PC-3 (cell line): ENCODE data around the gene ROBO2. TPM values are rescaled to one million over a fixed set of nuclear protein-coding genes. Genes with fewer than 3 reads are reported as not detected.

ENCODE experiments used
- ATAC-seq: fragments of 200-7000 bp; cut with Tn5 transposase; 2 replicates; pipeline ENCODE4 v1.9.1; 2020; ENCODE audit warnings: mild to moderate bottlenecking, moderate library complexity
- BruUV-seq: library from RNA; stranded (reverse); fragments of 400-500 nt; replicated peaks from 2 replicates; lab custom pipeline; 2021; lab: Mats Ljungman, UMichigan
- CTCF ChIA-PET: fragments of 300-600 bp; sonication (Branson Sonifier 250); formaldehyde crosslinking; loops from one replicate; lab custom pipeline; 2022; ENCODE audit warnings: antibody characterized with exemption; lab: Charles Lee
- POLR2A ChIA-PET: fragments of 300-600 bp; sonication (Branson Sonifier 250); formaldehyde crosslinking; loops from one replicate; lab custom pipeline; 2022; ENCODE audit warnings: antibody characterized with exemption; ENCODE audit not compliant: unreplicated experiment; lab: Charles Lee
- DNase-seq: peaks from one replicate; pipeline ENCODE4 v3.0.0-alpha.2; 2015
- H2AFZ ChIP-seq: fragments of 300-600 bp; sonication (generic); 2 replicates; pipeline ENCODE4 v1.6.0; 2016; ENCODE audit warnings: antibody characterized with exemption, low read length
- H3F3A ChIP-seq: fragments of 300-600 bp; sonication (generic); one replicate; pipeline ENCODE4 v1.6.0; 2017; ENCODE audit warnings: antibody characterized with exemption, low read length, control low read depth, mild to moderate bottlenecking; ENCODE audit not compliant: unreplicated experiment
- H3K27ac ChIP-seq: fragments of 300-600 bp; sonication (generic); 2 replicates; pipeline ENCODE4 v1.5.1; 2016; ENCODE audit warnings: mild to moderate bottlenecking, low read length
- H3K27me3 ChIP-seq: fragments of 300-600 bp; sonication (generic); 2 replicates; pipeline ENCODE4 v1.6.1; 2016; ENCODE audit warnings: low read length, mixed read lengths
- H3K36me3 ChIP-seq: fragments of 300-600 bp; sonication (generic); 2 replicates; pipeline ENCODE4 v1.6.1; 2016; ENCODE audit warnings: low read depth, mixed run types, low read length, mixed read lengths
- H3K4me1 ChIP-seq: fragments of 300-600 bp; sonication (generic); 2 replicates; pipeline ENCODE4 v1.5.1; 2016; ENCODE audit warnings: low read length; ENCODE audit not compliant: insufficient read depth
- H3K4me2 ChIP-seq: fragments of 300-600 bp; sonication (generic); 2 replicates; pipeline ENCODE4 v1.6.0; 2016; ENCODE audit warnings: low read length
- H3K4me3 ChIP-seq: fragments of 300-600 bp; sonication (generic); 2 replicates; pipeline ENCODE4 v1.5.1; 2016; ENCODE audit warnings: mild to moderate bottlenecking, low read length, mixed read lengths
- H3K79me2 ChIP-seq: fragments of 300-600 bp; sonication (generic); 2 replicates; pipeline ENCODE4 v1.6.1; 2017; ENCODE audit warnings: low read length, mixed read lengths
- H3K9ac ChIP-seq: fragments of 300-600 bp; sonication (generic); 2 replicates; pipeline ENCODE4 v1.6.0; 2016; ENCODE audit warnings: mild to moderate bottlenecking, low read length
- H3K9me2 ChIP-seq: fragments of 300-600 bp; sonication (generic); replicated peaks from 2 replicates; pipeline ENCODE4 v1.6.1; 2016; ENCODE audit warnings: mixed run types, low read length, mixed read lengths
- H3K9me3 ChIP-seq: fragments of 300-600 bp; sonication (generic); 2 replicates; pipeline ENCODE4 v1.6.1; 2016; ENCODE audit warnings: low read length, mixed read lengths
- H4K20me1 ChIP-seq: fragments of 300-600 bp; sonication (generic); 2 replicates; pipeline ENCODE4 v1.6.1; 2016; ENCODE audit warnings: low read length, mixed read lengths
- CTCF ChIP-seq: fragments of 300-600 bp; sonication (generic); conservative IDR thresholded peaks from 2 replicates; pipeline ENCODE4 v1.5.1; 2017; ENCODE audit warnings: antibody characterized with exemption, low read depth, mild to moderate bottlenecking, low read length
- EZH2 ChIP-seq: fragments of 300-600 bp; sonication (generic); IDR thresholded peaks from one replicate; pipeline ENCODE4 v1.6.1; 2017; ENCODE audit warnings: antibody characterized with exemption, mild to moderate bottlenecking, low read length; ENCODE audit not compliant: unreplicated experiment
- EZH2phosphoT487 ChIP-seq: fragments of 300-600 bp; sonication (generic); IDR thresholded peaks from 2 replicates; pipeline ENCODE4 v1.6.1; 2018; ENCODE audit warnings: mild to moderate bottlenecking, antibody characterized with exemption, low read length, borderline replicate concordance
- intact Hi-C: fragments of 100-400 bp; cut with micrococcal nuclease; formaldehyde crosslinking; loops from 2 replicates; pipeline ENCODE4 v1.9.0; 2023
- total RNA-seq: library from RNA; depleted of rRNA; stranded (reverse); fragments of >200 nt; gene quantifications from 2 replicates; pipeline ENCODE4 v1.2.3, GENCODE V29; 2014

ROBO2 gene
- total RNA-seq, 1 experiment from 2014 or later = not detected

- peaks cover 21% of the 10 kb centered on the region for H3K9me3 ChIP-seq
- BruUV-seq = no TSS peak
These were observed 642.3 kb downstream of the ROBO2 start for GRCh38 chr3:77682162-77682561.

GRCh38 chr3:77684115-77684514 lies 644.2 kb downstream of the ROBO2 start:
- ATAC-seq (no peak), DNase-seq (no peak)
- H3K4me2 ChIP-seq = no peak overlapping the region
- TF ChIP-seq EZH2 = no peak
- no peak for TF ChIP-seq CTCF
- TF ChIP-seq EZH2phosphoT487 = no peak
- ChIA-PET POLR2A (no interaction called here), CTCF (interaction anchor here (0.6 kb wide), 1 partner anchor 95 kb away, joined by 3 read pairs; no protein-coding TSS in a partner anchor)
- H3K79me2 ChIP-seq = no peaks in the 10 kb centered on the region
- H3K9ac ChIP-seq = no peak overlapping the region
- H3K4me3 ChIP-seq = no peak overlapping the region
- no peaks in the 10 kb centered on the region for H3F3A ChIP-seq
- no peak overlapping the region for H3K27ac ChIP-seq
- no peaks in the 10 kb centered on the region for H3K4me1 ChIP-seq
- peaks cover 8% of the 10 kb centered on the region; the same call in 1 of the 2 replicates for H3K36me3 ChIP-seq
- H3K27me3 ChIP-seq = no peaks in the 10 kb centered on the region
- H3K9me2 ChIP-seq = no peaks in the 10 kb centered on the region
- BruUV-seq = no TSS peak
- H3K9me3 ChIP-seq = peaks cover 21% of the 10 kb centered on the region
- H4K20me1 ChIP-seq = no peaks in the 10 kb centered on the region
- intact Hi-C loops = no loop called here
- H2AFZ ChIP-seq = no peak overlapping the region

More at GRCh38 chr3:77682162-77682561, 642.3 kb downstream of the ROBO2 start:
- Histone ChIP-seq H3K27ac (no peak overlapping the region), H3K79me2 (no peaks in the 10 kb centered on the region), H3K4me1 (no peaks in the 10 kb centered on the region), H3K4me3 (no peak overlapping the region), H2AFZ (no peak overlapping the region), H4K20me1 (no peaks in the 10 kb centered on the region), H3K9me2 (no peaks in the 10 kb centered on the region), H3K36me3 (peaks cover 8% of the 10 kb centered on the region; the same call in 1 of the 2 replicates), H3K27me3 (no peaks in the 10 kb centered on the region), H3F3A (no peaks in the 10 kb centered on the region), H3K4me2 (no peak overlapping the region), H3K9ac (no peak overlapping the region)
- ChIA-PET POLR2A (no interaction called here), CTCF (no interaction called here)
- ATAC-seq = no peak
- intact Hi-C loops = no loop called here
- no peak for DNase-seq
- no peak for TF ChIP-seq EZH2phosphoT487
- no peak for TF ChIP-seq EZH2
- TF ChIP-seq CTCF = no peak

- TF ChIP-seq CTCF (no peak), EZH2phosphoT487 (no peak), EZH2 (no peak)
- no peak for ATAC-seq
- intact Hi-C loops = no loop called here
These were observed 645.8 kb downstream of the ROBO2 start for GRCh38 chr3:77685713-77686112.

More at GRCh38 chr3:77685713-77686112, 645.8 kb downstream of the ROBO2 start:
- H3K4me3 ChIP-seq = no peak overlapping the region
- no peaks in the 10 kb centered on the region for H3K9me2 ChIP-seq
- no peak overlapping the region for H2AFZ ChIP-seq
- no peaks in the 10 kb centered on the region for H3F3A ChIP-seq
- no peak for DNase-seq
- H3K79me2 ChIP-seq = no peaks in the 10 kb centered on the region
- BruUV-seq = no TSS peak
- H3K27me3 ChIP-seq = no peaks in the 10 kb centered on the region
- no peaks in the 10 kb centered on the region for H4K20me1 ChIP-seq
- H3K4me1 ChIP-seq = no peaks in the 10 kb centered on the region
- no peak overlapping the region for H3K27ac ChIP-seq
- peaks cover 8% of the 10 kb centered on the region; the same call in 1 of the 2 replicates for H3K36me3 ChIP-seq
- H3K4me2 ChIP-seq = no peak overlapping the region
- ChIA-PET POLR2A (no interaction called here), CTCF (no interaction called here)
- H3K9me3 ChIP-seq = peaks cover 21% of the 10 kb centered on the region
- no peak overlapping the region for H3K9ac ChIP-seq
